ENCODE data around the gene NOL3.

NOL3 gene

DNA sequence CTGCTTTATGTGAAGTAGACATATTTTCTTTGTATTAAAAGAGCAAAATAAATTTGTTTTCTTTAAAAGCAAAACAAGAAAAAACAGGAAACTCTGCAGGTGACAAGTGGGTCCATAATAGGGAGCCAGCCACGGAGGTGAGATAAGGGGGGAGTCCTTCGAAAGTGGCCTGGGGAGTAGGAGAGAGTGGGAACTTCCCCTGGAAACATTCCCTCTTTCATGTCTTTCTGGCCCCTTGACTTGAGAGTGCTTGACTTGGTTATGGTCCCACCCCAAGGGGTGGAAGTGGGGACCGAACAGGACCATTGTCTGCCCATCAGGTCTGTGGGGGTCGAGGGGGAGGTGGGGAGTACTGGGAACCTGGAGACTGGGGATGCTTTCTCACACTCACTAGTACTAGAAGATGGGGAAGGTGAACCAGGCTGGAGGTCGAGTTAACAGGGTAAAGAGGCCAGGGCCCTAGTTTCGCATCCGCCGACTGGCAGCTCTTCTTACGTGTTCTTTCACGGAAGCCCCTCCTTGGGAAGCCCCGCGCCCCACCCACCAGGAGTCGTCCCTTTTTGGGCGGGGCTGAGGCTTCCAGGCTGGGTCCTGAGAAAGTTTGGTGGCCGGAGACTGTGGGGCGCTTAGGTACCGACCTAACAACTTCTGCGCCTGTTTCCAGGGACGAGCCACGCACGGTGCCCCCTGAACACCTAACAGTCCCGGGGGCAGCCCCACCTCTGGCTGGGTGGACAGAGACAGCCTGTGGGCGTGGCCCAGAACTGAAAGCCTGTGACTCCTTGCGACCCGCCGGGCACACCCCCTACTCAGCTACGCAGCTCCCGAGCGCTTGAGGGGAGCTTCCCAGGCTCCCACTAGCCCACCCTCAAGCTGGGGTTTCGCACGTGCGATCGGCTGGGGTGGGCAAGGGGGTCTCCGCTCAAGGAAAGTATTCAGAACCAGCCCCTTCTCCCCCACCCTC is 11.4 kb upstream of the NOL3 start:
- in situ Hi-C loops (cut with MboI; ENCODE audit: low sequenced_read_pairs): loop anchor here (10.0 kb wide), 2 partner anchors 144 to 184 kb away; no protein-coding TSS in a partner anchor
- Histone ChIP-seq H3K4me1 (no peaks in the 10 kb centered on the region; the same call in 1 of the 2 replicates), H3K4me3 (peak overlapping the region; percentile 67), H3K36me3 (replicated peaks) (no peaks in the 10 kb centered on the region), H3K27me3 (ENCODE audit: low read depth) (no peaks in the 10 kb centered on the region), H3K9me3 (no peaks in the 10 kb centered on the region)
- peak; percentile 31 to 79 for DNase-seq (ENCODE audit: low spot score in 2 of 2)

DNA sequence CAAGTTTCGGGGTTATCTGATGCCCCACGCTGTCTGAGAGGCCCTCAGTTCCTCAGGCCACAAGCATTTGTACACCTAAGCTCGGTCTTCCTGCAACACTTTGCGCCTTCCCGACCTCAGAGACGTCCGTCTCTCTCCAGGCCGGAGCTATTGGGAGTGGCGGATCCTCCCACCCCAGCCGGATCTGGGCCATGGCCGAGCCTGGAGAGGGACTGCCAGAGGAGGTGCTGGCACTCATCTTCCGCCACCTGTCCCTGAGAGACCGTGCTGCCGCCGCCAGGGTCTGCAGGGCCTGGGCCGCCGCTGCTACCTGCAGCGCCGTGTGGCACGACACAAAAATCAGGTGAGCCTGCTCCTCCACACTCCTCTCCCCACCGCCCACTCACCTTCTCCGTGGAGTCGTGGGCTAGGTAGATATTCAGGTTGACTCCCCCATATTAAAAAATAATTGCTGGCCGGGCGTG is 8.7 kb upstream of the NOL3 start:
- no peaks in the 10 kb centered on the region for H3K27me3 ChIP-seq (ENCODE audit: low read depth)

DNA sequence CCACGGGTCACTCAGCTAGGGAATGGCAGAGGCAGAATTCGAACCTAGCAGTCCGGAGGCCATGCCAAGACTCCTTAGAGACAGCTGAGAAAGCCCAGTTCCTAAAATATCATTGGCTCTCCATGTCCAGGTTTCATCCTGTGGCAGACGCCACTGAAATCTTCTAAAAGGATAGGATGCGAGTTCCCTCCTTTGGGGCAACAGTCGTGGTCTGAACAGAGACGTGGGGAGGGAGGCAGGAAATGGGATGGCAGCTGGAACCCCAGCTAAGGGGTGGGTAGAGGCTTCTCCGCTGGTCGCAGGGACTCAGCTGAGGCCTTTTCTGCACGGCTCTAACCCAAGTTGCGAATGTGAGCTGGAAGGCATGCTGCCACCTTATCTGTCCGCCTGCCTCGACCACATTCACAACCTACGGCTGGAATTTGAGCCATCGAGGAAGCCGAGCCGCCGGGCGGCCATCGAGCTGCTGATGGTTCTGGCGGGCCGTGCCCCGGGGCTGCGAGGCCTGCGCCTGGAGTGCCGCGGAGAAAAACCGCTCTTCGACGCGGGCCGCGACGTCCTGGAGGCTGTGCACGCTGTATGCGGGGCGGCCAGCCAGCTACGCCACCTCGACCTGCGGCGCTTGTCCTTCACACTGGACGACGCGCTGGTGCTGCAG is 7.7 kb upstream of the NOL3 start:
- DNase-seq (ENCODE audit: low spot score in 2 of 2): no peak
- no peaks in the 10 kb centered on the region for H3K36me3 ChIP-seq (replicated peaks)
- in situ Hi-C loops (cut with MboI; ENCODE audit: low sequenced_read_pairs): no loop called here
- no peak overlapping the region for H3K4me3 ChIP-seq
- H3K27me3 ChIP-seq (ENCODE audit: low read depth): no peaks in the 10 kb centered on the region
- H3K4me1 ChIP-seq: no peaks in the 10 kb centered on the region; the same call in 1 of the 2 replicates
- H3K9me3 ChIP-seq: no peaks in the 10 kb centered on the region

More for the DNA sequence above, 8.7 kb upstream of the NOL3 start:
- in situ Hi-C loops (cut with MboI; ENCODE audit: low sequenced_read_pairs): no loop called here
- Histone ChIP-seq H3K4me3 (no peak overlapping the region), H3K9me3 (no peaks in the 10 kb centered on the region), H3K36me3 (replicated peaks) (no peaks in the 10 kb centered on the region), H3K4me1 (no peaks in the 10 kb centered on the region; the same call in 1 of the 2 replicates)
- DNase-seq (ENCODE audit: low spot score in 2 of 2): no peak

DNA sequence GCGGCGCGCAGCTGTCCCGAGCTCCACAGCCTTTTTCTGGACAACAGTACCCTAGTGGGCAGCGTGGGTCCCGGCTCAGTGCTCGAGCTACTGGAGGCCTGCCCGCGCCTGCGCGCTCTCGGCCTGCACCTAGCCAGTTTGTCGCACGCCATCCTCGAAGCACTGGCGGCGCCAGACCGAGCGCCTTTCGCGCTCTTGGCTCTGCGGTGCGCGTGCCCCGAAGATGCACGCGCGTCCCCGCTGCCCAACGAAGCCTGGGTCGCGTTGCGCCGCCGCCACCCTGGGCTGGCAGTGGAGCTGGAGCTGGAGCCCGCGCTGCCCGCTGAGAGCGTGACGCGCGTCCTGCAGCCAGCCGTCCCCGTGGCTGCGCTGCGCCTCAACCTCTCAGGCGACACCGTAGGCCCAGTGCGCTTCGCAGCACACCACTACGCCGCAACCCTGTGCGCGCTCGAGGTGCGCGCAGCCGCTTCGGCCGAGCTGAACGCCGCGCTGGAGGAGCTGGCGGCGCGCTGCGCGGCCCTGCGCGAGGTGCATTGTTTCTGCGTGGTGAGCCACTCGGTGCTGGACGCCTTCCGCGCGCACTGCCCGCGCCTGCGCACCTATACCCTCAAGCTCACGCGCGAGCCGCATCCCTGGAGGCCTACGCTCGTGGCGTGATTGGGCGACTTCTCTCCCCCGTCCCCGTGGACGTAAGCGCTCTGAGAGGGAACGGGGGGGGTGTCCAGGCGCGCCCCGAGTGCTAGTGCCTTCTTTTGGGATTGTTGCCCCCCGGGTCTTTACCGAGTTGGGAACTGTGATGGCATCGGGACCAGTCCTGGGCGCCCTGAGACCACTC is 7.0 kb upstream of the NOL3 start:
- H3K27me3 ChIP-seq (ENCODE audit: low read depth): no peaks in the 10 kb centered on the region
- in situ Hi-C loops (cut with MboI; ENCODE audit: low sequenced_read_pairs): no loop called here
- no peaks in the 10 kb centered on the region; the same call in 1 of the 2 replicates for H3K4me1 ChIP-seq
- no peak for DNase-seq (ENCODE audit: low spot score in 2 of 2)
- no peak overlapping the region for H3K4me3 ChIP-seq
- H3K36me3 ChIP-seq (replicated peaks): no peaks in the 10 kb centered on the region
- H3K9me3 ChIP-seq: no peaks in the 10 kb centered on the region

DNA sequence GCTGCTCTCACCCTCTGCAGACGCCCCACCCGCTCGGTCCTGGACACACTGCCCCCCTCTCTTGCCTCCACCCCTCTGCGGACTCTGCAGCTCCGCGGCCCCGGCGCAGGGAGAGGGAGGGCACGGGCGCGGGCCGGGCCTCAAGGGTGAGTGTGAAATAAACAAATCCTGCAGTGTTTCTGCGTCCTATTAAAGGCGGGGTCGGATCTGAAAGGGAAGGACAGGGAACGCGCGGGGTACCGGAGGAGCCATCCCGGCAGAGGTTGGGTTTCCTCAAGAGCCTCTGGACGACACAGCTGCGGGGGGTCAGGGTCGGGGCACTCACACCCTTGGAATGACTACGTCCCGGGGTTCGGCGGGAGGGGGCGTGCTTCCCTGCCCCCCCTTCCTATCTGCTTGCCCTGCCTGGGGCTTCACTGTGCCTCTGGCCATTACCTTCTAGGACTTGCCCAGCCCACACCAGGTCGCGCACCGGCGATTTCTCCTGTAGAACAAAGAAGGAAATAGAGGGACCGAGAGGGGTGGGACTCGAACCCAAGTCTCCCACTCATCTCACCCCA is 6.3 kb upstream of the NOL3 start:
- Histone ChIP-seq H3K36me3 (replicated peaks) (no peaks in the 10 kb centered on the region), H3K4me3 (no peak overlapping the region), H3K9me3 (no peaks in the 10 kb centered on the region), H3K27me3 (ENCODE audit: low read depth) (no peaks in the 10 kb centered on the region), H3K4me1 (no peaks in the 10 kb centered on the region; the same call in 1 of the 2 replicates)
- in situ Hi-C loops (cut with MboI; ENCODE audit: low sequenced_read_pairs): no loop called here
- DNase-seq (ENCODE audit: low spot score in 2 of 2): no peak

DNA sequence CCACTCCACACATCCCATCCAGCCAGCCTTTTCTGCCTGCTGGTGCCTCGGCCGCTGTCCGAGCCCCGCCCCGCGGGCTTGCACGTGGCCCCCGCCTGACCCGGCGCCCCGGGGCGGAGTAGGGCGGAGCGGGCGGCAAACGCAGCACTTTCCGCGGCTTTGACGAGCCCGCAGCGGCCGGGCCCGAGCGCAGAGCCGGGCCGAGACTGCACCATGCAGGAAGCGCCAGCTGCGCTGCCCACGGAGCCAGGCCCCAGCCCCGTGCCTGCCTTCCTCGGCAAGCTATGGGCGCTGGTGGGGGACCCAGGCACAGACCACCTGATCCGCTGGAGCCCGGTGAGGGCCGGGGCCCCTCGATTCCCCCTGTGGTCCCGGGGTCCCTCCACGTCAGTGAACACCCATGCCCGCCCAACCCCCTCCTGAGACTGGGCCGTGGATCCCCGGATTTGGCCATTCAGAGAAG is 5.7 kb upstream of the NOL3 start, which contains the start of gene HSF4:
Gene HSF4, plus strand, starts transcription at position 147 of the 463 bp plus-strand sequence. Its CDS starts 67 bp downstream, at position 214.
- H3K4me3 ChIP-seq: no peak within 1 kb of the TSS
- peaks cover 3% of the 10 kb centered on the region; the same call in 1 of the 2 replicates for H3K4me1 ChIP-seq
- no peak for DNase-seq (ENCODE audit: low spot score in 2 of 2)
- no peaks in the 10 kb centered on the region for H3K27me3 ChIP-seq (ENCODE audit: low read depth)
- H3K36me3 ChIP-seq (replicated peaks): no peaks in the 10 kb centered on the region
- H3K9me3 ChIP-seq: no peaks in the 10 kb centered on the region
- in situ Hi-C loops (cut with MboI; ENCODE audit: low sequenced_read_pairs): no loop called here

DNA sequence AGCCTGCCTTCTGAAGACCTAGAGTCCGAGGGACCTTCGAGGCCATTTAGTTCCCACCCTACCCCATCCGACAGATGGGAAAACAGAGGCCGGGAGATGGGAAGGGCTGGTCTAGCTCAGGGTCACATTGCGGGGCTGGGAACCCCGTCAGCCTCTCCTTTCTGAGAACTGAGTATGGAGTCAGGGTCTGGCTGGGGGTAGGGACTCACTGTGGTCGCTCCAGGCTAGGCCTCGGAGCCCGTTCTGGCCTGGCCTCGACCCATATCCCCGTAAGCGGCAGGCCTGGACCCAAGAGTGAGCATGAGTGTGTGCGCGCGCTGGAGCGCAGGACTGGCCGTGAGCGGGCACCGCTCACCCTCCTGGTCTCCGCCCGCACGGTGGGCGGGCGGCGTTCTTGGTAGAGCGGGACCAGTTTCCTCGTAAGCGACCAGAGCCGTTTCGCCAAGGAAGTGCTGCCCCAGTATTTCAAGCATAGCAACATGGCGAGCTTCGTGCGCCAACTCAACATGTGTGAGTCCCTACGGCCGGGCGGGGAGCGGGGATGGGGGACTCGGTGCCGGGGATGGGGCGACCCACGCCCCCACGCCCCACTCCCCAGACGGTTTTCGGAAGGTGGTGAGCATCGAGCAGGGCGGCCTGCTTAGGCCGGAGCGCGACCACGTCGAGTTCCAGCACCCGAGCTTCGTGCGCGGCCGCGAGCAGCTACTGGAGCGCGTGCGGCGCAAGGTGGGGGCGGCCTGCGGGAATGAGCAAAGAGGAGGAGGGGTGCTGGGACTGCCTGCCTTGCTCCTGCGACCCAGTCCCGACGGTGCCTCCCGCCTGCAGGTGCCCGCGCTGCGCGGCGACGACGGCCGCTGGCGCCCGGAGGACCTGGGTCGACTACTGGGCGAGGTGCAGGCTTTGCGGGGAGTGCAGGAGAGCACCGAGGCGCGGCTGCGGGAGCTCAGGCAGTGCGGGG is 4.9 kb upstream of the NOL3 start:
- no peaks in the 10 kb centered on the region for H3K27me3 ChIP-seq (ENCODE audit: low read depth)
- H3K9me3 ChIP-seq: no peaks in the 10 kb centered on the region
- no peaks in the 10 kb centered on the region for H3K36me3 ChIP-seq (replicated peaks)
- peaks cover 9% of the 10 kb centered on the region for H3K4me1 ChIP-seq
- in situ Hi-C loops (cut with MboI; ENCODE audit: low sequenced_read_pairs): no loop called here
- no peak overlapping the region for H3K4me3 ChIP-seq
- DNase-seq (ENCODE audit: low spot score in 2 of 2): no peak

DNA sequence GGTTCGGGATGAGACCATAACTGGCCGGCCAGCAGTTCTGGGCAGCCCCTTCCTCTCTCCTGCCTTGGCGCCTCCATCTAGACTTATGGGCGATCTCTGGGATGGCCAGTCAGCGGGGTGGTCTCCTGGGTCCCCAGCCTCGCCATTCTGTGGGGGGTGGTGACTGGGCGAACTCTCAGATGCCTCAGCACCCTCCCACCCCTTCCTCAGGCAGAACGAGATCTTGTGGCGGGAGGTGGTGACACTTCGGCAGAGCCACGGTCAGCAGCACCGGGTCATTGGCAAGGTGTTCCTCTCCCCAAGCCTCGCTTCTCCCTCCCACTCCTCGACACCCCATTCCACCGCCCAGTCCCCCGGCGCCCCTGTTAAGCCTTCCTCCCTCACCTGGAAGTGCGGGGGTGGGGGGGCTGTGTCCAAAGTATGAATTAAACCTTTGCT is 4.2 kb upstream of the NOL3 start:
- H3K27me3 ChIP-seq (ENCODE audit: low read depth): no peaks in the 10 kb centered on the region
- H3K4me1 ChIP-seq: peaks cover 14% of the 10 kb centered on the region
- in situ Hi-C loops (cut with MboI; ENCODE audit: low sequenced_read_pairs): no loop called here

DNA sequence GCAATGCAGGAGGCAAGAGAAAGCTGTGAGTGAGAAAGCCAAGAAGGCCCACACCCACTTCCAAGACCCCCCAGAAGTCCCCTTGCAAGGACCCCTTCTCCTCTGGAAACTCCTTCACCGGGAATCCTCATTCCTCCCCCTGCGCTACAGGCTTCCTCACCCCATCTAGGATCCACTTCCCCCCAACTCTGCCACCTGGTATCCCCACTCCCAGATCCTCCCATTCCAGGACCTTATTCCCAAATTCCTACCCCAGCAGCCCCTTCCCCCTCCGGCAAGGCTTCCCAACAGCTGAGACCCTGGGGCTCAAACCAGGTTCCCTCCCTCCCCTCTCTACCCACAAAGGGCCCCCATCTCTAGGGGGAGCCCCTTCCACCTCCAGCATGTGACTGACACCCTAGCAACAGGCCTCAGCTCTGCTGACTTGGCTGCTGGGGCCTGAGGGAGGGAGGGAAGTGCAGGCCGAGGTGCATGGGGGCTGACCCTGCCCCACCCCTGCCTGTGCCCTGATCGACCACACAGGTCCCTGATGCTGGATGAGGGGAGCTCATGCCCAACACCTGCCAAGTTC is 3.7 kb upstream of the NOL3 start:
- in situ Hi-C loops (cut with MboI; ENCODE audit: low sequenced_read_pairs): no loop called here
- no peak overlapping the region for H3K4me3 ChIP-seq

More for the DNA sequence above, 4.2 kb upstream of the NOL3 start:
- no peak for DNase-seq (ENCODE audit: low spot score in 2 of 2)
- Histone ChIP-seq H3K4me3 (no peak overlapping the region), H3K36me3 (replicated peaks) (no peaks in the 10 kb centered on the region), H3K9me3 (no peaks in the 10 kb centered on the region)

DNA sequence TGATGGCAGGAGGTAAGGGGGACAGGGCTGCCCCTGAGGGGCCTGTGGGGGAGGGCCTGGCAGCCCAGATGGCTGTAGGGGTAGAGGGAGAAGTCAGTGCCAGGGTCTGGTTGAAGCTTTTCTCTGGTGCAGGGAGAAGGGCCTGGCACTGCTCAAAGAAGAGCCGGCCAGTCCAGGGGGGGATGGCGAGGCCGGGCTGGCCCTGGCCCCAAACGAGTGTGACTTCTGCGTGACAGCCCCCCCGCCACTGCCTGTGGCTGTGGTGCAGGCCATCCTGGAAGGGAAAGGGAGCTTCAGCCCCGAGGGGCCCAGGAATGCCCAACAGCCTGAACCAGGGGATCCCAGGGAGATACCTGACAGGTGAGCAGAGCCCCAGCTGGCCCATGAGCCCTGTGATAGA is 2.8 kb upstream of the NOL3 start:
- H3K27me3 ChIP-seq (ENCODE audit: low read depth): no peaks in the 10 kb centered on the region

More for the DNA sequence above, 3.7 kb upstream of the NOL3 start:
- H3K9me3 ChIP-seq: no peaks in the 10 kb centered on the region
- H3K36me3 ChIP-seq (replicated peaks): no peaks in the 10 kb centered on the region
- no peaks in the 10 kb centered on the region for H3K27me3 ChIP-seq (ENCODE audit: low read depth)
- H3K4me1 ChIP-seq: peaks cover 18% of the 10 kb centered on the region
- no peak for DNase-seq (ENCODE audit: low spot score in 2 of 2)

DNA sequence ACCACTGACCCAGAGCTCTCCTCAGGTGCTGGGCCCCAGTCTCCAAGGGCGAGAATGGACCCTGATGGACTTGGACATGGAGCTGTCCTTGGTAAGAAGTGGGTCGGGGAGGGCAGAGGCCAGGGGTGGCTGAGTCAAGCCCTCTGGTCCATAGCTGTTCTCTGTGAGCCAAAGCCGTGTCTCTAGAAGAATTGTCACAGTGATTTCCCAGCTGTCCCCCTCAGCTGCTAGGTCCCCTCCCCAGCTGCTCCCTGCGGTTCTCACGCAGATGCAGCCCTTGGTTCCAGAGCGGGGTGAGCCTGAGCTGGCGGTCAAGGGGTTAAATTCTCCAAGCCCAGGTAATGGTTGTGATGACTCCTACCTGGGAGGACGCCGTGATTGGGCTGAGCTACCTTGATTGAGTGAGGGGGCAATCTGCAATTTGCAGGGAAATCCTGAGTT is 1.3 kb upstream of the NOL3 start:
- Histone ChIP-seq H3K4me1 (peaks cover 24% of the 10 kb centered on the region), H3K9me3 (no peaks in the 10 kb centered on the region), H3K4me3 (no peak overlapping the region; the same call in 1 of the 2 replicates), H3K36me3 (replicated peaks) (no peaks in the 10 kb centered on the region), H3K27me3 (ENCODE audit: low read depth) (no peaks in the 10 kb centered on the region)
- in situ Hi-C loops (cut with MboI; ENCODE audit: low sequenced_read_pairs): no loop called here
- no peak for DNase-seq (ENCODE audit: low spot score in 2 of 2)

More for the DNA sequence above, 2.8 kb upstream of the NOL3 start:
- no peak for DNase-seq (ENCODE audit: low spot score in 2 of 2)
- H3K4me1 ChIP-seq: peaks cover 18% of the 10 kb centered on the region
- in situ Hi-C loops (cut with MboI; ENCODE audit: low sequenced_read_pairs): no loop called here
- no peak overlapping the region for H3K4me3 ChIP-seq
- H3K36me3 ChIP-seq (replicated peaks): no peaks in the 10 kb centered on the region
- H3K9me3 ChIP-seq: no peaks in the 10 kb centered on the region
